ENCODE measurements around the gene POC1B.

Gene POC1B

DNA sequence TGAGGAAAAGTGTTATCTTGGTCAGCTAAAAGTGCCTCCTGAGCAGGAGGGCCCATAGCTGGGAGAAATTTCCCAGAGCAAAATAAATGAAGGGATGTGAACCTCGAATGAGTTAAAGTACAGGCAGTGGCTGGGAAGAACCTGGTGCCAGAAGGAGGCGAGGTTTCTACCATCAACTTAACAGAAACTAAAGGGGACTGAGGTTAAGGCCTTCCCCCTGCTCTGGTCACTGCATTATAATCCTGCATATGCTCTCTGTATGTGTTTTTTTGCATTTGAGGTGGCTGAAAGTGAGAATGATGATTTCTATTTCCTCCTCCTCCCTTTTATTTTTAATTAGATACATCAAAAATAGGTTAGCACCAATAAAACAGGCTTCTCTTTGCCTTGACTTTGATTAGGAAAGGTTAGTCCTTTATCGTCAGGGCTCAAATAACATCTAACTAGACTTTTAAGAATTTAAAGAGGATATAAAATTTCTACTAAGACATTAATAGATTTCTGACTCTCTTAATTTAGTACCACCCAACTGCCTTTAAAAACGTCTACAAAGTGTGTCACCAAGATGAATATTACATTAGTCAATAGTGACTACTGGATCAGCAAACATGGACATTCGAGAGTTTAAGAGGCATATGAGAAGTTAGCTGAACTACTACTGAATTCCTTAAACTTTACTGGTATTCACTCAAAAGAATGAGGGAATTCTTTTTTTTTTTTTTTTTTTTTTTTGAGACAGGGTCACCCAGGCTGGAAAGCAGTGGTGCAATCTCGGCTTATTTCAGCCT is 50.5 kb downstream of the POC1B start (continued):
- no peak for TF ChIP-seq CREB5 (CRISPR knock-in tag; IDR thresholded peaks at IDR 0.05; ENCODE audit: low read depth)
- no peak for TF ChIP-seq ESRRG (CRISPR knock-in tag; IDR thresholded peaks at IDR 0.05)
- no peak for TF ChIP-seq ZNF70 (CRISPR knock-in tag; IDR thresholded peaks at IDR 0.05)
- no peak for TF ChIP-seq SNAI2 (CRISPR knock-in tag; IDR thresholded peaks at IDR 0.05)
- no peak for TF ChIP-seq RARB (CRISPR knock-in tag; IDR thresholded peaks at IDR 0.05)
- no peak for TF ChIP-seq PPARA (CRISPR knock-in tag; IDR thresholded peaks at IDR 0.05; ENCODE audit: borderline replicate concordance)

DNA sequence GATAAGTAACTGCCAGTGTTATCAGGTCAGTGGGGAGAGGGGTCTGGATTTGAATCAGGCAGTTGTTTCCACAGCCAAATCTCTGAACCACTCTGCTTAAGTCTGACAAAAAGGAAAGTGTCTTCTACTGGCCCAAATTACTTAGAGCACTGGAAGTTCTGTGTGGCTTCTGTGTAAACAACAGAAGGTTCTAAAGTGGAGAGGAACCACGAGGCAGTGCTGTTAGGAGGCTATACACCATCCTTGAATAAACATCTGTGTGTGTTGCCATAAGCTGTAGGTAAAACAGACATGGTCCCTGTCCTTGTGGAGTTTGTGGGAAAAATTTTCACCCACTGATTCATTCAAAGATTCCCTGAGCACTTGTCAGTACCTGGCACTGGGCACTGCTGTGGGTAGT is 51.2 kb downstream of the POC1B start:
- no peak for ATAC-seq
- TF ChIP-seq POU6F1 (CRISPR knock-in tag; IDR thresholded peaks at IDR 0.05; ENCODE audit: borderline replicate concordance, low read depth) (no peak), PPARA (CRISPR knock-in tag; IDR thresholded peaks at IDR 0.05; ENCODE audit: borderline replicate concordance) (no peak), ISL1 (CRISPR knock-in tag; IDR thresholded peaks at IDR 0.05) (no peak), ZNF565 (CRISPR knock-in tag; conservative IDR thresholded peaks at IDR 0.05; ENCODE audit: low read depth) (no peak), TOX (CRISPR knock-in tag; IDR thresholded peaks at IDR 0.05; ENCODE audit: borderline replicate concordance) (no peak), RARB (CRISPR knock-in tag; IDR thresholded peaks at IDR 0.05) (no peak), ZFP3 (CRISPR knock-in tag; IDR thresholded peaks at IDR 0.05) (no peak), ZFP30 (CRISPR knock-in tag; IDR thresholded peaks at IDR 0.05) (no peak), GLIS3 (CRISPR knock-in tag; IDR thresholded peaks at IDR 0.05) (no peak), ZNF70 (CRISPR knock-in tag; IDR thresholded peaks at IDR 0.05) (no peak), SNAI2 (CRISPR knock-in tag; IDR thresholded peaks at IDR 0.05) (no peak), ESRRG (CRISPR knock-in tag; IDR thresholded peaks at IDR 0.05) (no peak), TCF4 (CRISPR knock-in tag; IDR thresholded peaks at IDR 0.05; ENCODE audit: borderline replicate concordance) (no peak), TSHZ2 (CRISPR knock-in tag; IDR thresholded peaks at IDR 0.05) (no peak), ZC3H10 (CRISPR knock-in tag; IDR thresholded peaks at IDR 0.05) (no peak), CSDC2 (CRISPR knock-in tag; IDR thresholded peaks at IDR 0.05) (no peak)
- TF ChIP-seq, protein P1, sequence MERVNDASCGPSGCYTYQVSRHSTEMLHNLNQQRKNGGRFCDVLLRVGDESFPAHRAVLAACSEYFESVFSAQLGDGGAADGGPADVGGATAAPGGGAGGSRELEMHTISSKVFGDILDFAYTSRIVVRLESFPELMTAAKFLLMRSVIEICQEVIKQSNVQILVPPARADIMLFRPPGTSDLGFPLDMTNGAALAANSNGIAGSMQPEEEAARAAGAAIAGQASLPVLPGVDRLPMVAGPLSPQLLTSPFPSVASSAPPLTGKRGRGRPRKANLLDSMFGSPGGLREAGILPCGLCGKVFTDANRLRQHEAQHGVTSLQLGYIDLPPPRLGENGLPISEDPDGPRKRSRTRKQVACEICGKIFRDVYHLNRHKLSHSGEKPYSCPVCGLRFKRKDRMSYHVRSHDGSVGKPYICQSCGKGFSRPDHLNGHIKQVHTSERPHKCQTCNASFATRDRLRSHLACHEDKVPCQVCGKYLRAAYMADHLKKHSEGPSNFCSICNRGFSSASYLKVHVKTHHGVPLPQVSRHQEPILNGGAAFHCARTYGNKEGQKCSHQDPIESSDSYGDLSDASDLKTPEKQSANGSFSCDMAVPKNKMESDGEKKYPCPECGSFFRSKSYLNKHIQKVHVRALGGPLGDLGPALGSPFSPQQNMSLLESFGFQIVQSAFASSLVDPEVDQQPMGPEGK (CRISPR knock-in tag; IDR thresholded peaks at IDR 0.05; ENCODE audit: borderline replicate concordance) = no peak

GRCh38 chr12:89472508-89472907 is 53.3 kb downstream of the POC1B start:
- no peak for TF ChIP-seq TCF4 (CRISPR knock-in tag; IDR thresholded peaks at IDR 0.05; ENCODE audit: borderline replicate concordance)
- no peak for TF ChIP-seq TOX (CRISPR knock-in tag; IDR thresholded peaks at IDR 0.05; ENCODE audit: borderline replicate concordance)
- no peak for TF ChIP-seq OSR1 (CRISPR knock-in tag; IDR thresholded peaks at IDR 0.05)
- TF ChIP-seq ZNF8 (CRISPR knock-in tag; IDR thresholded peaks at IDR 0.05) = no peak
- TF ChIP-seq PPARA (CRISPR knock-in tag; IDR thresholded peaks at IDR 0.05; ENCODE audit: borderline replicate concordance) = no peak
- TF ChIP-seq ZC3H10 (CRISPR knock-in tag; IDR thresholded peaks at IDR 0.05) = no peak
- peak; percentile 55 for ATAC-seq

Data from SK-N-SH treated with all-trans-retinoic acid at 6 μM for 48 hours (cell line).